ENCODE results near the gene RNF144B. TPM values are rescaled to one million over a fixed set of nuclear protein-coding genes. Genes with fewer than 3 reads are reported as not detected.

Gene RNF144B
- total and polyA plus RNA-seq, 10 of the 15 experiments (the other 5 are each of a cell fraction or from before 2014, with no cell fraction given), result 0.03 to 0.18 (median 0.14) TPM

GRCh38 chr6:18350712-18351111 is 36.4 kb upstream of the RNF144B start:
- POLR2A ChIA-PET, result no interaction called here
- no peak overlapping the region for H3K9ac ChIP-seq (ENCODE audit: control insufficient read depth, insufficient read depth, low read length)
- in situ Hi-C loops (cut with MboI), result no loop called here
- SMC1A ChIA-PET (ENCODE audit: uncharacterized antibody, unreplicated experiment), result interaction anchor here (2.1 kb wide), 1 partner anchor 20 kb away, joined by 7 read pairs; no protein-coding TSS in a partner anchor
- H2AFZ ChIP-seq (ENCODE audit: control insufficient read depth, low read depth, low read length), result no peak overlapping the region
- whole genome bisulfite sequencing (ENCODE audit: insufficient coverage, insufficient replicate concordance, low lambda C conversion rate, missing lambda C conversion rate), result 17% methylated on average over 3 of the region's 3 CpGs
- RAD21 ChIA-PET (ENCODE audit: unreplicated experiment), result no interaction called here
- H3K36me3 ChIP-seq (ENCODE audit: control insufficient read depth in 2 of 2, insufficient read depth in 2 of 2, low read length in 1 of 2), result no peaks in the 10 kb centered on the region
- no peak overlapping the region for H3K4me3 ChIP-seq
- H3K9me3 ChIP-seq (replicated peaks; ENCODE audit: control insufficient read depth, insufficient read depth, low read length), result no peaks in the 10 kb centered on the region
- no peak for DNase-seq (ENCODE audit: low read depth, low spot score)
- no peak overlapping the region for H3K4me2 ChIP-seq (ENCODE audit: control insufficient read depth, insufficient read depth)
- BruUV-seq (replicated peaks), result no TSS peak
- no peak for ATAC-seq
- no peak for FAIRE-seq
- no peaks in the 10 kb centered on the region for H3K27me3 ChIP-seq (replicated peaks in 1 of 2; ENCODE audit: control insufficient read depth in 2 of 2, insufficient read depth in 2 of 2, low read length in 1 of 2)
- CTCF ChIA-PET, result no interaction called here
- H3K27ac ChIP-seq (ENCODE audit: control insufficient read depth, insufficient read depth), result no peak overlapping the region
- H4K20me1 ChIP-seq (ENCODE audit: control insufficient read depth, insufficient read depth), result no peaks in the 10 kb centered on the region
- H3K4me1 ChIP-seq (ENCODE audit: control insufficient read depth, insufficient read depth, low read length), result no peaks in the 10 kb centered on the region
- H3K79me2 ChIP-seq (ENCODE audit: control insufficient read depth, insufficient read depth, low read length), result no peaks in the 10 kb centered on the region
- intact Hi-C loops (cut with micrococcal nuclease; ENCODE audit: unreplicated experiment), result no loop called here
- TF ChIP-seq CBFB (IDR thresholded peaks at IDR 0.05; ENCODE audit: low read depth) (no peak), FOXM1 (IDR thresholded peaks at IDR 0.05; ENCODE audit: low read depth, low read length) (no peak), CHD4 (IDR thresholded peaks at IDR 0.05) (no peak), RBBP5 (conservative IDR thresholded peaks at IDR 0.05) (no peak), JUNB (IDR thresholded peaks at IDR 0.05) (no peak), CREM (IDR thresholded peaks at IDR 0.05; ENCODE audit: low read depth) (no peak), BCLAF1 (IDR thresholded peaks at IDR 0.05) (no peak), ASH2L (IDR thresholded peaks at IDR 0.05; ENCODE audit: borderline replicate concordance, low read depth) (no peak), MLLT1 (IDR thresholded peaks at IDR 0.05) (no peak), ZBTB33 (IDR thresholded peaks at IDR 0.05) (no peak), RELB (IDR thresholded peaks at IDR 0.05; ENCODE audit: low read depth) (no peak), EGR1 (IDR thresholded peaks at IDR 0.05; ENCODE audit: borderline replicate concordance in 1 of 2, low read depth in 2 of 2, low read length in 2 of 2) (no peak), NFIC (IDR thresholded peaks at IDR 0.05; ENCODE audit: low read depth, low read length) (no peak), BHLHE40 (IDR thresholded peaks at IDR 0.05; ENCODE audit: borderline replicate concordance in 1 of 2, low read depth in 2 of 2, low read length in 1 of 2) (no peak), MTA3 (IDR thresholded peaks at IDR 0.05; ENCODE audit: borderline replicate concordance, low read length) (no peak)
- TF ChIP-seq, protein P1, sequence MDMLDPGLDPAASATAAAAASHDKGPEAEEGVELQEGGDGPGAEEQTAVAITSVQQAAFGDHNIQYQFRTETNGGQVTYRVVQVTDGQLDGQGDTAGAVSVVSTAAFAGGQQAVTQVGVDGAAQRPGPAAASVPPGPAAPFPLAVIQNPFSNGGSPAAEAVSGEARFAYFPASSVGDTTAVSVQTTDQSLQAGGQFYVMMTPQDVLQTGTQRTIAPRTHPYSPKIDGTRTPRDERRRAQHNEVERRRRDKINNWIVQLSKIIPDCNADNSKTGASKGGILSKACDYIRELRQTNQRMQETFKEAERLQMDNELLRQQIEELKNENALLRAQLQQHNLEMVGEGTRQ (IDR thresholded peaks at IDR 0.05; ENCODE audit: borderline replicate concordance, low read depth, low read length), result no peak
